ENCODE measurements around the gene AAGAB. TPM values are rescaled to one million over a fixed set of nuclear protein-coding genes. Genes with fewer than 3 reads are reported as not detected.

Gene AAGAB
- total RNA-seq, 1 donor from 2014 or later: 31.0 TPM

GRCh38 chr15:67189326-67190051 is 65.0 kb downstream of the AAGAB start:
- no peak for TF ChIP-seq CTCF (IDR thresholded peaks at IDR 0.05; ENCODE audit: unreplicated experiment)
- DNase-seq (ENCODE audit: low spot score in 2 of 2, unreplicated experiment in 2 of 2): peak in 1 of 2 experiments; percentile 32

GRCh38 chr15:67188551-67189218 is 65.8 kb downstream of the AAGAB start:
- peak in 1 of 2 experiments; percentile 61 for DNase-seq (ENCODE audit: low spot score in 2 of 2, unreplicated experiment in 2 of 2)
- Mint-ChIP-seq H3K4me3 (no peak overlapping the region), H3K4me1 (peaks cover 38% of the 10 kb centered on the region), H3K27ac (peak overlapping the region; percentile 96), H3K36me3 (peaks cover 45% of the 10 kb centered on the region), H3K9me3 (no peaks in the 10 kb centered on the region), H3K27me3 (ENCODE audit: low read depth) (no peaks in the 10 kb centered on the region)
- TF ChIP-seq CTCF (IDR thresholded peaks at IDR 0.05; ENCODE audit: unreplicated experiment): no peak

More at GRCh38 chr15:67189326-67190051, 65.0 kb downstream of the AAGAB start:
- H3K27me3 Mint-ChIP-seq (ENCODE audit: low read depth): no peaks in the 10 kb centered on the region
- H3K27ac Mint-ChIP-seq: peak overlapping the region; percentile 96
- H3K36me3 Mint-ChIP-seq: peaks cover 46% of the 10 kb centered on the region
- peaks cover 40% of the 10 kb centered on the region for H3K4me1 Mint-ChIP-seq
- H3K4me3 Mint-ChIP-seq: no peak overlapping the region
- H3K9me3 Mint-ChIP-seq: no peaks in the 10 kb centered on the region

GRCh38 chr15:67187351-67187854 is 67.1 kb downstream of the AAGAB start:
- Mint-ChIP-seq H3K27ac (no peak overlapping the region), H3K9me3 (no peaks in the 10 kb centered on the region), H3K36me3 (peaks cover 43% of the 10 kb centered on the region), H3K4me1 (peaks cover 34% of the 10 kb centered on the region), H3K27me3 (ENCODE audit: low read depth) (no peaks in the 10 kb centered on the region), H3K4me3 (no peak overlapping the region)
- DNase-seq (ENCODE audit: low spot score in 2 of 2, unreplicated experiment in 2 of 2): peak in 1 of 2 experiments; percentile 22
- no peak for TF ChIP-seq CTCF (IDR thresholded peaks at IDR 0.05; ENCODE audit: unreplicated experiment)

GRCh38 chr15:67186688-67187087 is 67.8 kb downstream of the AAGAB start:
- Mint-ChIP-seq H3K9me3 (no peaks in the 10 kb centered on the region), H3K27ac (peak overlapping the region; percentile 73), H3K4me1 (peaks cover 30% of the 10 kb centered on the region), H3K4me3 (no peak overlapping the region), H3K36me3 (peaks cover 44% of the 10 kb centered on the region), H3K27me3 (ENCODE audit: low read depth) (no peaks in the 10 kb centered on the region)
- peak in 1 of 2 experiments; percentile 26 for DNase-seq (ENCODE audit: low spot score in 2 of 2, unreplicated experiment in 2 of 2)
- no peak for TF ChIP-seq CTCF (IDR thresholded peaks at IDR 0.05; ENCODE audit: unreplicated experiment)

- Mint-ChIP-seq H3K9me3 (no peaks in the 10 kb centered on the region), H3K4me3 (no peak overlapping the region), H3K27ac (peak overlapping the region; percentile 73), H3K27me3 (ENCODE audit: low read depth) (no peaks in the 10 kb centered on the region), H3K4me1 (peaks cover 30% of the 10 kb centered on the region), H3K36me3 (peaks cover 42% of the 10 kb centered on the region)
- DNase-seq (ENCODE audit: low spot score in 2 of 2, unreplicated experiment in 2 of 2): no peak
- no peak for TF ChIP-seq CTCF (IDR thresholded peaks at IDR 0.05; ENCODE audit: unreplicated experiment)
Measured at GRCh38 chr15:67186226-67186649, 68.2 kb downstream of the AAGAB start.

All from mesothelial cell of epicardium (in vitro differentiated cells).